Type B pancreatic cell (in vitro differentiated cells): ENCODE measurements around the gene ARSA. TPM values are rescaled to one million over a fixed set of nuclear protein-coding genes. Genes with fewer than 3 reads are reported as not detected.
A peak's percentile ranks its signal among the peaks of the same experiment; 100 is the strongest.

ENCODE experiments used
- DNase-seq: peaks from one replicate; pipeline ENCODE4 v3.0.0; 2021; ENCODE audit warnings: mixed read lengths; ENCODE audit not compliant: unreplicated experiment; ENCODE audit errors: extremely low spot score
- H3K27ac Mint-ChIP-seq: 2 replicates; pipeline ENCODE4 v1.8.0; 2021; ENCODE audit warnings: mild to moderate bottlenecking, mixed read lengths
- H3K27me3 Mint-ChIP-seq: 2 replicates; pipeline ENCODE4 v1.8.0; 2021; ENCODE audit warnings: mixed read lengths
- H3K36me3 Mint-ChIP-seq: 2 replicates; pipeline ENCODE4 v1.8.0; 2021; ENCODE audit warnings: mixed read lengths
- H3K4me1 Mint-ChIP-seq: one replicate; pipeline ENCODE4 v1.8.0; 2021; ENCODE audit warnings: mixed read lengths; ENCODE audit not compliant: unreplicated experiment
- H3K4me3 Mint-ChIP-seq: 2 replicates; pipeline ENCODE4 v1.8.0; 2021; ENCODE audit warnings: mild to moderate bottlenecking, mixed read lengths
- H3K9me3 Mint-ChIP-seq: 2 replicates; pipeline ENCODE4 v1.8.0; 2021; ENCODE audit warnings: mixed read lengths
- CTCF ChIP-seq: fragments of 200-600 bp; sonication (generic); conservative IDR thresholded peaks from 2 replicates; pipeline ENCODE4 v1.5.0; 2021; ENCODE audit warnings: antibody characterized with exemption, mild to moderate bottlenecking
- total RNA-seq: library from RNA; stranded (reverse); gene quantifications from 2 replicates; pipeline ENCODE4 v1.2.1, GENCODE V29; 2021; ENCODE audit warnings: low replicate concordance

Gene ARSA
- total RNA-seq, 1 donor from 2014 or later = 32.1 TPM

- no peaks in the 10 kb centered on the region for H3K9me3 Mint-ChIP-seq
- no peak for DNase-seq
- no peaks in the 10 kb centered on the region for H3K27me3 Mint-ChIP-seq
- TF ChIP-seq CTCF = no peak
- H3K27ac Mint-ChIP-seq = no peak overlapping the region
- H3K4me1 Mint-ChIP-seq = peaks cover 6% of the 10 kb centered on the region
- peak overlapping the region; percentile 25 for H3K4me3 Mint-ChIP-seq
- no peaks in the 10 kb centered on the region for H3K36me3 Mint-ChIP-seq
Observed at GRCh38 chr22:50586416-50586815, 41.5 kb downstream of the ARSA start.

DNA sequence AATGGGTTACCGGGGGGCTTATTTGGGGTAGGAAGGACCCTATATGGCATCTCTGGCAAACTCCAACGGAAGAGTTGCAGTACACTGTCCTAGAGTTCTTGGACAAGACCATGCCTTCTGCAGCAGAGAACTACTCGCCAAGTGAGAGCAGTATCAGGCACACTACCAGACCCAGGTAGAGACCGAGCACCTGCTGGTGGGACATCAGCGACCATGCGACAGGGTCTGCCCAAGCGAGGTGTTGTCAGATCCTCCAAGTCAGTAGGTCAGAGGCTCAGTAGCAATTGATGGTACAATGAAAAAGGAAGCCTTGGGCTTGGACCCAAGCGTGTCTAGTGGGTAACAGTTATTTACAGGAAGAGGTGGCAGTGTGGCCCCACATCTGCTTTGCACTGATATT, 42.2 kb downstream of the ARSA start:
- Mint-ChIP-seq H3K27ac (no peak overlapping the region), H3K36me3 (no peaks in the 10 kb centered on the region), H3K4me3 (no peak overlapping the region), H3K4me1 (peaks cover 6% of the 10 kb centered on the region), H3K27me3 (no peaks in the 10 kb centered on the region), H3K9me3 (no peaks in the 10 kb centered on the region)
- TF ChIP-seq CTCF = no peak
- no peak for DNase-seq

DNA sequence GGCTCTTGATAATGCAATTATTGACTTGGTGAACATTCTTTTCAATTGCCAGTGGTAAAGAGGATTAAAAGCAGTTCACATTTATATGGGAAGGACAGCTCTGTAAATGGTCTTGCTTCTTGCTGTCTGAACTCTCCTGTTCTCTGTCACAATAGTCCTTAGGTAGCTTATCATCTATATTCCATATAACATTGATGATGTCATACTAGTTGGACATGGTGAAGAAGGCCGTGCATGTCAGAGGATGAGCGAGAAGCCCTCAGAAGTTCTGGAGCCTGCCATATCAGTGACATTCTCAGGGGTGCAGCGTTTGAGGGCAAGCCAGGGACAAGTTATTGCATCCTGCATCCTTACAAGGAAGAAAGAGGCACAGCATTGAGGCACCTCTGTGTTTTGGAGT, 42.7 kb downstream of the ARSA start:
- DNase-seq = no peak
- Mint-ChIP-seq H3K4me1 (peaks cover 6% of the 10 kb centered on the region), H3K27ac (no peak overlapping the region), H3K36me3 (no peaks in the 10 kb centered on the region), H3K27me3 (no peaks in the 10 kb centered on the region), H3K9me3 (no peaks in the 10 kb centered on the region), H3K4me3 (peak overlapping the region; percentile 37)
- no peak for TF ChIP-seq CTCF

DNA sequence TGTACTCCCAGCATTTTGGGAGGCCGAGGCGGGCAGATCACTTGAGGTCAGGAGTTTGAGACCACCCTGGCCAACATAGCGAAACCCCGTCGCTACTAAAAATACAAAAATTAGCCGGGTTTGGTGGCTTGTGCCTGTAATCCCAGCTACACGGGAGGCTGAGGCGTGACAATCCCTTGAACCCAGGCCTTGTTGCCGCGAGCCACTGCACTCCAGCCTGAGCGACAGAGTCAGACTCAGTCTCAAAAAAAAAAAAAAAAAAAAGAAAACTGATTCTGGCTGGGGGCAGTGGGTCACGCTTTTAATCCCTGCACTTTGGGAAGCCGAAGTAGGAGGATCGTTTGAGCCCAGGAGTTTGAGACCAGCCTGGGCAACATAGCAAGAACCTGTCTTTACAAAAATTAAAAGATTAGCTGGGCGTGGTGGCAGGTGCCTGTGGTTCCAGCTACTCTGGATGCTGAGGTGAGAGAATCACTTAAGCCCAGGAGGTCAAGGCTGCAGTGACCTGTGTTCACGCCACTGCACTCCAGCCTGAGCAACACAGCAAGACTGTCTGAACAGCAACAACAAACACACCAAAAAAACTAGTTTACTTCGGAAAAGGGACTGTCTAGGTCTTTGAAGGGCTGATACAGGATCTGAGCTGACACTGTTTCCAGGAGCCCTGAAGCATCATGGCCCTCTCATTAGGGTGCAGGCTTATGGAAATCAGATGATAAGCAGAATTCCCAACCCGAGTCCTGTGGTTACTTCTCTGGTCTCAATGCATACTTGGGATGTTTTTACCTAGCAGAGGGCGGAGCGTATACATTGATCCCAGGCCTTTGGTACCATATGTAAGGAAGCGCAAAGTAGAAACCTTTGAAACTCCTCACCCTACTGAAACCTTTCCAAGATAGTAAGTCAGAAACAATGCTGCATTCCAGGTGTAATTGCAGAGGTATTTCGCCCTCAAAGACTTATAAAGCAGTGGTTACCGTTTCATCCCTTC, 43.6 kb downstream of the ARSA start:
- Mint-ChIP-seq H3K36me3 (peaks cover 3% of the 10 kb centered on the region), H3K4me3 (peak overlapping the region; percentile 91), H3K27ac (no peak overlapping the region), H3K27me3 (no peaks in the 10 kb centered on the region), H3K4me1 (peaks cover 6% of the 10 kb centered on the region), H3K9me3 (no peaks in the 10 kb centered on the region)
- no peak for DNase-seq
- TF ChIP-seq CTCF = no peak

GRCh38 chr22:50583294-50583861, 44.6 kb downstream of the ARSA start:
- peak overlapping the region; percentile 91 for H3K4me3 Mint-ChIP-seq
- H3K4me1 Mint-ChIP-seq = peaks cover 6% of the 10 kb centered on the region
- no peaks in the 10 kb centered on the region for H3K9me3 Mint-ChIP-seq
- peak overlapping the region; percentile 75 for H3K27ac Mint-ChIP-seq
- no peak for TF ChIP-seq CTCF
- DNase-seq = no peak
- peaks cover 3% of the 10 kb centered on the region for H3K36me3 Mint-ChIP-seq
- no peaks in the 10 kb centered on the region for H3K27me3 Mint-ChIP-seq
